HG02798 (cell line): ENCODE results near the gene ZBTB17.
"Not testable (repeated sequence)": the region's sequence is repeated elsewhere in the genome, so short reads cannot be mapped to it uniquely, and the experiment has no call there.

Source experiments
- ATAC-seq: cut with Tn5 transposase; IDR thresholded peaks from one replicate; pipeline ENCODE4 v1.9.1; 2021; ENCODE audit warnings: mild to moderate bottlenecking; ENCODE audit not compliant: unreplicated experiment, poor library complexity

The ZBTB17 gene

GRCh38 chr1:15991427-15992186 lies 15.7 kb upstream of the ZBTB17 start:
- no peak for ATAC-seq

- ATAC-seq: no peak
These were observed 13.9 kb upstream of the ZBTB17 start for GRCh38 chr1:15989776-15990175.

GRCh38 chr1:15988856-15989736 lies 13.2 kb upstream of the ZBTB17 start:
- no peak for ATAC-seq

GRCh38 chr1:15985611-15986297 lies 9.9 kb upstream of the ZBTB17 start:
- ATAC-seq: no peak

- no peak for ATAC-seq
These were observed 7.4 kb upstream of the ZBTB17 start for GRCh38 chr1:15983275-15983674.

- no peak for ATAC-seq
These were observed 5.8 kb upstream of the ZBTB17 start for GRCh38 chr1:15981679-15982078.

- not testable (repeated sequence) for ATAC-seq
These were observed 2.0 kb upstream of the ZBTB17 start for GRCh38 chr1:15977947-15978346.

GRCh38 chr1:15975358-15975804 lies 520 bp downstream of the ZBTB17 start:
- peak; percentile 73 for ATAC-seq

- peak; percentile 19 for ATAC-seq
These were observed 1.0 kb downstream of the ZBTB17 start for GRCh38 chr1:15974855-15975254.

GRCh38 chr1:15973772-15974171 lies 2.1 kb downstream of the ZBTB17 start:
- no peak for ATAC-seq

- ATAC-seq: no peak
These were observed 3.5 kb downstream of the ZBTB17 start for GRCh38 chr1:15972409-15972808.

GRCh38 chr1:15970911-15971310 lies 5.0 kb downstream of the ZBTB17 start:
- no peak for ATAC-seq

- ATAC-seq: no peak
These were observed 6.5 kb downstream of the ZBTB17 start for GRCh38 chr1:15969321-15969880.

- no peak for ATAC-seq
These were observed 7.7 kb downstream of the ZBTB17 start for GRCh38 chr1:15968172-15968571.

- ATAC-seq: no peak
These were observed 9.0 kb downstream of the ZBTB17 start for GRCh38 chr1:15966956-15967344.

- peak; percentile 78 for ATAC-seq
These were observed 9.6 kb downstream of the ZBTB17 start for GRCh38 chr1:15966081-15966955.

- ATAC-seq: no peak
These were observed 10.6 kb downstream of the ZBTB17 start for GRCh38 chr1:15965228-15965767.

GRCh38 chr1:15963968-15964648 lies 11.8 kb downstream of the ZBTB17 start:
- ATAC-seq: no peak
